ENCODE results near the gene BCL7B. TPM values are rescaled to one million over a fixed set of nuclear protein-coding genes. Genes with fewer than 3 reads are reported as not detected.
"Not testable (repeated sequence)": the region's sequence is repeated elsewhere in the genome, so short reads cannot be mapped to it uniquely, and the experiment has no call there.

BCL7B gene
- polyA plus RNA-seq, 1 donor (not counting 4 experiments of a cell fraction or from before 2014, with no cell fraction given): 41.0 TPM

DNA sequence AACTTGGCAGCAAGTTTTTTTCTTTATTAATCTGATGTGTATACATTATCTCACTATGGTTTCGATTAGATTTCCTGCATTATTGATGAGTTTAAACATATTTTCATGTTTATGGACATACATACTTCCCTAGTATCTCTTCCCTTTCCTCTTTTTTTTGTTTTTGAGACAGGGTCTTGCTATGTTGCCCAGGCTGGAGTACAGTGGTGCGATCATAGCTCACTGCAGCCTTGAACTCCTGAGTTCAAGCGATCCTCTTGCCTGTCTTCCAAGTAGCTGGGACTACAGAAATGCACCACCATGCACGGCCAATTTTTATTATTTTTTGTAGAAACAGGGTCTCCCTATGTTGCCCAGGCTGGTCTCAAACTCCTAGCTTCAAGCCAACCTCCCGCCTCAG lies 54.3 kb downstream of the BCL7B start:
- no peaks in the 10 kb centered on the region for H3K9me1 ChIP-seq (ENCODE audit: control insufficient read depth, extremely low read depth, insufficient read depth, low read length)
- no peaks in the 10 kb centered on the region for H3K9me3 ChIP-seq (ENCODE audit: control insufficient read depth, low read depth, low read length)
- no peak overlapping the region for H3K27ac ChIP-seq (ENCODE audit: control insufficient read depth, insufficient read depth, low read length)
- peaks cover 45% of the 10 kb centered on the region for H3K79me2 ChIP-seq (ENCODE audit: control insufficient read depth, insufficient read depth, low read length)
- H3K36me3 ChIP-seq (ENCODE audit: control insufficient read depth in 2 of 2, extremely low read depth in 1 of 2, insufficient read depth in 2 of 2, low read length in 2 of 2): peaks cover 28 to 38% of the 10 kb centered on the region in 2 experiments
- dilution Hi-C loops (cut with MboI; ENCODE audit: extremely low pct_ligation_motif_present, low sequenced_read_pairs): no loop called here
- H3K4me3 ChIP-seq (ENCODE audit: control insufficient read depth in 2 of 3, extremely low read depth in 1 of 3, insufficient read depth in 2 of 3, low read depth in 1 of 3, low read length in 3 of 3): no peak overlapping the region
- no peak for FAIRE-seq
- no peaks in the 10 kb centered on the region for H3K27me3 ChIP-seq (ENCODE audit: control insufficient read depth, extremely low read depth, insufficient read depth, low read length)
- H3K9ac ChIP-seq (ENCODE audit: control insufficient read depth, extremely low read depth, insufficient read depth, low read length): no peak overlapping the region
- no peaks in the 10 kb centered on the region for H3K4me1 ChIP-seq (ENCODE audit: control insufficient read depth, extremely low read depth, insufficient read depth, low read length)
- TF ChIP-seq EZH2 (IDR thresholded peaks at IDR 0.05; ENCODE audit: low read length) (no peak), CTCF (optimal IDR thresholded peaks at IDR 0.05 in 1 of 3, IDR thresholded peaks at IDR 0.05 in 1 of 3, conservative IDR thresholded peaks at IDR 0.05 in 1 of 3; ENCODE audit: extremely low read depth in 1 of 3, insufficient read depth in 2 of 3, low read length in 3 of 3) (no peak)
- H3K4me2 ChIP-seq (ENCODE audit: control insufficient read depth, extremely low read depth, insufficient read depth, low read depth, low read length): no peak overlapping the region
- H4K20me1 ChIP-seq (ENCODE audit: control insufficient read depth, extremely low read depth, insufficient read depth, low read length): peaks cover 4% of the 10 kb centered on the region
- no peak overlapping the region for H2AFZ ChIP-seq (ENCODE audit: control insufficient read depth, low read length)
- DNase-seq (ENCODE audit: low read depth, low spot score): no peak

- H2AFZ ChIP-seq (ENCODE audit: control insufficient read depth, low read length): no peak overlapping the region
- no peaks in the 10 kb centered on the region for H3K27me3 ChIP-seq (ENCODE audit: control insufficient read depth, extremely low read depth, insufficient read depth, low read length)
- no peak overlapping the region for H3K4me2 ChIP-seq (ENCODE audit: control insufficient read depth, extremely low read depth, insufficient read depth, low read depth, low read length)
- dilution Hi-C loops (cut with MboI; ENCODE audit: extremely low pct_ligation_motif_present, low sequenced_read_pairs): no loop called here
- H3K9me1 ChIP-seq (ENCODE audit: control insufficient read depth, extremely low read depth, insufficient read depth, low read length): peaks cover 2% of the 10 kb centered on the region
- DNase-seq (ENCODE audit: low read depth, low spot score): no peak
- no peak for TF ChIP-seq CTCF (optimal IDR thresholded peaks at IDR 0.05 in 1 of 3, IDR thresholded peaks at IDR 0.05 in 1 of 3, conservative IDR thresholded peaks at IDR 0.05 in 1 of 3; ENCODE audit: extremely low read depth in 1 of 3, insufficient read depth in 2 of 3, low read length in 3 of 3)
- TF ChIP-seq EZH2 (IDR thresholded peaks at IDR 0.05; ENCODE audit: low read length): no peak
- no peak for FAIRE-seq
- H3K9ac ChIP-seq (ENCODE audit: control insufficient read depth, extremely low read depth, insufficient read depth, low read length): no peak overlapping the region
- peaks cover 4% of the 10 kb centered on the region for H4K20me1 ChIP-seq (ENCODE audit: control insufficient read depth, extremely low read depth, insufficient read depth, low read length)
- no peak overlapping the region for H3K4me3 ChIP-seq (ENCODE audit: control insufficient read depth in 2 of 3, extremely low read depth in 1 of 3, insufficient read depth in 2 of 3, low read depth in 1 of 3, low read length in 3 of 3)
- H3K79me2 ChIP-seq (ENCODE audit: control insufficient read depth, insufficient read depth, low read length): peaks cover 44% of the 10 kb centered on the region
- H3K36me3 ChIP-seq (ENCODE audit: control insufficient read depth in 2 of 2, extremely low read depth in 1 of 2, insufficient read depth in 2 of 2, low read length in 2 of 2): peaks cover 29 to 40% of the 10 kb centered on the region in 2 experiments
- no peaks in the 10 kb centered on the region for H3K9me3 ChIP-seq (ENCODE audit: control insufficient read depth, low read depth, low read length)
- no peaks in the 10 kb centered on the region for H3K4me1 ChIP-seq (ENCODE audit: control insufficient read depth, extremely low read depth, insufficient read depth, low read length)
- H3K27ac ChIP-seq (ENCODE audit: control insufficient read depth, insufficient read depth, low read length): no peak overlapping the region
Observed at GRCh38 chr7:73496626-73497025, 60.9 kb downstream of the BCL7B start.

DNA sequence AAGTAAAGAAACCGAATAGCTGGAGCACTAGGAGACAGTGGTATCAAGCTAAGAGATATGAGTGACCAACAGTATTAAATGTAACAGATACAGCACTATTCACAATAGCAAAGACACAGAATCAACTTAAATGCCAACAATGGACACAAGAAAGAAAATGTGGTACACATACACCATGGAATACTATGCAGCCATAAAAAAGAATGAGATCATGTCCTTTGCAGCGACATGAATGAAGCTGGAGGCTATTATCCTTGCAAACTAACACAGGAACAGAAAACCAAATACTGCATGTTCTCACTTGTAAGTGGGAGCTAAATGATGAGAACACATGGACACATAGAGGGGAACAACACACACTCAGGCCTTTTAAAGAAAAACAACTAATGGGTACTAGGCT lies 62.0 kb downstream of the BCL7B start:
- dilution Hi-C loops (cut with MboI; ENCODE audit: extremely low pct_ligation_motif_present, low sequenced_read_pairs); H3K4me2 ChIP-seq (ENCODE audit: control insufficient read depth, extremely low read depth, insufficient read depth, low read depth, low read length); H3K9me3 ChIP-seq (ENCODE audit: control insufficient read depth, low read depth, low read length); H3K9ac ChIP-seq (ENCODE audit: control insufficient read depth, extremely low read depth, insufficient read depth, low read length); DNase-seq (ENCODE audit: low read depth, low spot score); FAIRE-seq; H3K4me3 ChIP-seq (ENCODE audit: control insufficient read depth in 2 of 3, extremely low read depth in 1 of 3, insufficient read depth in 2 of 3, low read depth in 1 of 3, low read length in 3 of 3); H3K27me3 ChIP-seq (ENCODE audit: control insufficient read depth, extremely low read depth, insufficient read depth, low read length); H3K27ac ChIP-seq (ENCODE audit: control insufficient read depth, insufficient read depth, low read length); H2AFZ ChIP-seq (ENCODE audit: control insufficient read depth, low read length); H3K4me1 ChIP-seq (ENCODE audit: control insufficient read depth, extremely low read depth, insufficient read depth, low read length); H3K9me1 ChIP-seq (ENCODE audit: control insufficient read depth, extremely low read depth, insufficient read depth, low read length); H4K20me1 ChIP-seq (ENCODE audit: control insufficient read depth, extremely low read depth, insufficient read depth, low read length): not testable (repeated sequence)
- Histone ChIP-seq H3K36me3 (ENCODE audit: control insufficient read depth in 2 of 2, extremely low read depth in 1 of 2, insufficient read depth in 2 of 2, low read length in 2 of 2) (peaks cover 27 to 36% of the 10 kb centered on the region in 2 experiments), H3K79me2 (ENCODE audit: control insufficient read depth, insufficient read depth, low read length) (peaks cover 44% of the 10 kb centered on the region)
